Ascending aorta (tissue), 2 donors: ENCODE measurements around the gene NPPA. TPM values are rescaled to one million over a fixed set of nuclear protein-coding genes. Genes with fewer than 3 reads are reported as not detected.
"Not testable (repeated sequence)": the region's sequence is repeated elsewhere in the genome, so short reads cannot be mapped to it uniquely, and the experiment has no call there.

ENCODE experiments used
- DNase-seq, 2 donors: peaks; one replicate each; pipeline ENCODE4 v3.0.0-alpha.2; 2019; ENCODE audit warnings: low spot score in 2 of 2
- H3K27ac ChIP-seq, 2 donors: fragments of 200-600 bp; sonication (generic); one replicate each; pipeline ENCODE4 v1.5.1; 2016 to 2017; ENCODE audit warnings: mild to moderate bottlenecking in 1 of 2
- H3K27me3 ChIP-seq: fragments of 200-600 bp; sonication (generic); one replicate; pipeline ENCODE4 v1.5.1; 2017
- H3K36me3 ChIP-seq, 2 donors: fragments of 200-600 bp; sonication (generic); one replicate each; pipeline ENCODE4 v1.5.1; 2016
- H3K4me1 ChIP-seq, 2 donors: fragments of 200-600 bp; sonication (generic); one replicate each; pipeline ENCODE4 v1.5.1; 2016 to 2017; ENCODE audit warnings: mild to moderate bottlenecking in 1 of 2
- H3K4me3 ChIP-seq, 2 donors: fragments of 200-600 bp; sonication (generic); one replicate each; pipeline ENCODE4 v1.5.1; 2016 to 2017; ENCODE audit warnings: mild to moderate bottlenecking in 1 of 2
- H3K9me3 ChIP-seq, 2 donors: fragments of 200-600 bp; sonication (generic); one replicate each; pipeline ENCODE4 v1.5.1; 2016
- intact Hi-C: fragments of 100-400 bp; cut with DNase I; formaldehyde crosslinking; loops from one replicate; pipeline ENCODE4 v1.15.1; 2023
- total RNA-seq: library from RNA; depleted of rRNA; stranded (reverse); fragments of >200 nt; gene quantifications from one replicate; pipeline ENCODE4 v1.1.0, GENCODE V29; 2016
- TF ChIP-seq, protein P1 (sequence below), 3 experiments: fragments of 200-600 bp in 2 of 3; fragments of 450-650 bp in 1 of 3; sonication (generic) in 2 of 3; IDR thresholded peaks; one replicate each; pipeline ENCODE4 v1.5.1; 2016 to 2019; ENCODE audit warnings: antibody characterized with exemption in 3 of 3, mild to moderate bottlenecking in 1 of 3, moderate library complexity in 1 of 3

NPPA gene
- total RNA-seq: not detected

GRCh38 chr1:11847667-11848372, at the start of gene NPPA:
Gene NPPA, minus strand, starts transcription at chr1:11847783. Its CDS starts 99 bp downstream, at chr1:11847684.
- TF ChIP-seq, protein P1, sequence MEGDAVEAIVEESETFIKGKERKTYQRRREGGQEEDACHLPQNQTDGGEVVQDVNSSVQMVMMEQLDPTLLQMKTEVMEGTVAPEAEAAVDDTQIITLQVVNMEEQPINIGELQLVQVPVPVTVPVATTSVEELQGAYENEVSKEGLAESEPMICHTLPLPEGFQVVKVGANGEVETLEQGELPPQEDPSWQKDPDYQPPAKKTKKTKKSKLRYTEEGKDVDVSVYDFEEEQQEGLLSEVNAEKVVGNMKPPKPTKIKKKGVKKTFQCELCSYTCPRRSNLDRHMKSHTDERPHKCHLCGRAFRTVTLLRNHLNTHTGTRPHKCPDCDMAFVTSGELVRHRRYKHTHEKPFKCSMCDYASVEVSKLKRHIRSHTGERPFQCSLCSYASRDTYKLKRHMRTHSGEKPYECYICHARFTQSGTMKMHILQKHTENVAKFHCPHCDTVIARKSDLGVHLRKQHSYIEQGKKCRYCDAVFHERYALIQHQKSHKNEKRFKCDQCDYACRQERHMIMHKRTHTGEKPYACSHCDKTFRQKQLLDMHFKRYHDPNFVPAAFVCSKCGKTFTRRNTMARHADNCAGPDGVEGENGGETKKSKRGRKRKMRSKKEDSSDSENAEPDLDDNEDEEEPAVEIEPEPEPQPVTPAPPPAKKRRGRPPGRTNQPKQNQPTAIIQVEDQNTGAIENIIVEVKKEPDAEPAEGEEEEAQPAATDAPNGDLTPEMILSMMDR (IDR thresholded peaks at IDR 0.05): no peak
- no peaks in the 10 kb centered on the region for H3K27me3 ChIP-seq
- H3K9me3 ChIP-seq: no peaks in the 10 kb centered on the region
- H3K27ac ChIP-seq: no peak within 1 kb of the TSS
- H3K36me3 ChIP-seq: peaks cover 12 to 20% of the 10 kb centered on the region in 2 donors
- intact Hi-C loops: no loop called here
- H3K4me3 ChIP-seq: no peak within 1 kb of the TSS
- no peak for DNase-seq
- no peaks in the 10 kb centered on the region for H3K4me1 ChIP-seq

- H3K4me3 ChIP-seq, DNase-seq, H3K27me3 ChIP-seq, H3K9me3 ChIP-seq, H3K36me3 ChIP-seq, H3K4me1 ChIP-seq, H3K27ac ChIP-seq: not testable (repeated sequence)
- intact Hi-C loops: loop anchor here (2.0 kb wide), 1 partner anchor 56 kb away; no protein-coding TSS in a partner anchor
Measured at GRCh38 chr1:11894501-11894900, 46.9 kb upstream of the NPPA start.

DNA sequence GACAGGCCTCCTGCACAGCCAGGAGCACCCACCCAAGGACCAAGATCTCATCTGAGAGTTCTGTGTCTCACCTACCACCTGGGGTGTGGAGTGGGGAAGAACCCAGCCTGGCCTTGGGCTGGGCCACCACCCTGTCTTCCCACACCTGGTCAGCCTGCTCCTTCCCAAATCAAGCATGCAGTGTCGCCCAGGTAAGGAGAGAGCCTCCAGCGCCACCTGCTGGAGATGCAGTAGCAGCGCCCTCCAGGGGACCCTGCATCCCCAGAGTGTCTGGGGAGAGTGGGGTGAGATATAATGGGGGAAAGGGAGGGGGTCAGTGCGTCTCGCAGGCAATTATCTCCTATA, 46.3 kb upstream of the NPPA start:
- TF ChIP-seq, protein P1 (IDR thresholded peaks at IDR 0.05): peak; percentile 60 to 78 (median 62)
- intact Hi-C loops: loop anchor here (2.0 kb wide), 1 partner anchor 55 kb away; no protein-coding TSS in a partner anchor
- H3K27me3 ChIP-seq: peaks cover 4% of the 10 kb centered on the region

DNA sequence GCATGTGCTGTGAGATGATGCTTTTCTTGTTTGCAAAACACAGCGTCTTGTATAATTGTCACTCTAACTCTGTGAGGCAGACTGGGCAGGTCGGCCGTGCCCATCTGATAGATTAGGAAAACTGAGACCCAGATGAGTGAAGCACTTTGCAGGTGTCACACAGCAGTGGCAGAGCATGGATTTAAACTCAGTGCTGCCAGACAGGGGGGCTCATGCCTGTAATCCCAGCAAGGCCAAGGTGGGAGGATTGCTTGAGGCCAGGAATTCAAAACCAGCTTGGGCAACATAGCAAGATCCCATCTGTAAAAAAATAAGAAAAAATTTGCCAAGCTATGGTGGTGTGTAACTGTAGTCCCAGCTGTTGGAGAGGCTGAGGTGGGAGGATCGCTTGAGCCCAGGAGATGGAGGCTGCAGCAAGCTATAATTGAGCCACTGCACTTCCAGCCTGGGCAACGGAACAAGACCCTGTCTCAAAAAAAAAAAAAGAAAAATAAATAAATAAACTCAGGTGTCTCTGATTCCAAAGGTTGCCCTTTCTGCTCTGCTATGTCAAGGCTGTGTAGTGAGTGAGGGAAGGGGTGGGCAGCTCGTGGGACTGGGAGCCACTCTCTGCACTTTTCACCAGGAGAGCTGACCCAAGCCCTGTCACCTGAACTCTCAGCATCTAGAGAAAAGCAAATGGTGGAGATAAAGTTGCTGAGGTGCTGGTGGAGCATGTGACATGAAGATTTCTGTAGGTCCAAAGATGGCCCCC, 44.0 kb upstream of the NPPA start:
- no peaks in the 10 kb centered on the region for H3K4me1 ChIP-seq
- no peaks in the 10 kb centered on the region for H3K27me3 ChIP-seq
- no peak overlapping the region for H3K27ac ChIP-seq
- intact Hi-C loops: no loop called here
- no peaks in the 10 kb centered on the region for H3K36me3 ChIP-seq
- no peaks in the 10 kb centered on the region for H3K9me3 ChIP-seq
- TF ChIP-seq, protein P1 (IDR thresholded peaks at IDR 0.05): no peak
- H3K4me3 ChIP-seq: no peak overlapping the region
- DNase-seq: no peak

More for the DNA sequence above, 46.3 kb upstream of the NPPA start:
- H3K27ac ChIP-seq: no peak overlapping the region
- H3K36me3 ChIP-seq: no peaks in the 10 kb centered on the region
- no peak for DNase-seq
- H3K4me1 ChIP-seq: no peaks in the 10 kb centered on the region
- H3K4me3 ChIP-seq: no peak overlapping the region
- no peaks in the 10 kb centered on the region for H3K9me3 ChIP-seq

DNA sequence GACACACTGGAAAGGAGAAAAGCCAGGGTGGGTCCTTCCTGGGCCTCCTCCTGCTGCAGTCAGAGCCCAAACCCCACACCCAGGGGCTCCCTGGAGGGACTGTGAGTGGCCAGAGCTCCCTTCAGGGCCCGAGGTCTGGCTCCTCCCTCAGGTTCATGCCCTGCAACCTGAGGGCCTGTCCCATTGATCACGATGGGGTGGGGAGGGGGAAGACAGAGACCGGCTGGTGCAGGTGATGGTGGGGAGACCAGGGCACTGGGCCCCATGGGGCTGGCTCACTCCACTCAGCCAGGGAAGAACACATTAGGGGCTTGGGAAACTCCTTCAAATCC, 41.3 kb upstream of the NPPA start:
- Histone ChIP-seq H3K9me3 (no peaks in the 10 kb centered on the region), H3K36me3 (no peaks in the 10 kb centered on the region), H3K27me3 (no peaks in the 10 kb centered on the region), H3K4me3 (no peak overlapping the region), H3K4me1 (no peaks in the 10 kb centered on the region), H3K27ac (no peak overlapping the region)
- TF ChIP-seq, protein P1 (IDR thresholded peaks at IDR 0.05): no peak
- intact Hi-C loops: no loop called here
- no peak for DNase-seq

DNA sequence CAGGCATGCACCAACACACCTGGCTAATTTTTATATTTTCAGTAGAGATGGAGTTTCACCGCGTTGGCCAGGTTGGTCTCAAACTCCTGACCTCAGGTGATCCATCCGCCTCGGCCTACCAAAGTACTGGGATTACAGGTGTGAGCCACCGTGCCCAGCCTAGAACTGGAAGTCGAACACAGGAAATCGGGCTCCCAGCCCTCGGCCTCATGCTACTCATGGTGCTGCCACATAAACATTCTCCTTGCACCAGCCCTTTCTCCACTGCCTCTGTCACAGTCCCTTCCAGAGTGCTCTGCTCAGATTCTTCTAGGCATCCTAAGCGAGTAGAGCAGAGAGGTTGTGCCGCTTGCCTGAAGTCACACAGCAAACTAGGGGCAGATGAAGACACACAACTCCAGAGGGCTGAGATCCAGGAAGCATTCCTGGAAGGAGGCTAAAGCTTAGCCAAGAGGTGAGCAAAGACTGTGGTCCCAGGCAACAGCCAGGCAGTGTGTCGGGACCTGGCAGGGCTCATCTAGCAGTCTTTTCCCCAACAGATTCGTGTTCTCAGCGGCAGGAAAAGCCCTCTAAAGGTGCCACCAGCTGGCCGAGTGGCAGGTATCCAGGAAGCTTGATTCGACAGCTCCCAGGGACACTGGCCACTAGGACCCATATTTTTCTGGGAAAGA, 40.8 kb upstream of the NPPA start:
- DNase-seq: no peak
- Histone ChIP-seq H3K9me3 (no peaks in the 10 kb centered on the region), H3K4me1 (no peaks in the 10 kb centered on the region), H3K27ac (no peak overlapping the region), H3K4me3 (no peak overlapping the region), H3K27me3 (no peaks in the 10 kb centered on the region), H3K36me3 (no peaks in the 10 kb centered on the region)
- intact Hi-C loops: no loop called here
- TF ChIP-seq, protein P1 (IDR thresholded peaks at IDR 0.05): no peak
